T-helper 2 cell treated with Interferon-gamma antibody and Interleukin-4, amounts not matched to agents 5 μg/mL and 100 μg/mL, for 36 hours (primary cell): ENCODE results near the gene PLEKHA6.
A peak's percentile ranks its signal among the peaks of the same experiment; 100 is the strongest.

Experiments used
- DNase-seq: peaks from one replicate; pipeline ENCODE4 v3.0.0; 2021; ENCODE audit warnings: low spot score
- H3K27ac Mint-ChIP-seq: one replicate; pipeline ENCODE4 v1.8.0; 2021; ENCODE audit warnings: mild to moderate bottlenecking, mixed read lengths
- H3K27me3 Mint-ChIP-seq: one replicate; pipeline ENCODE4 v1.8.0; 2021; ENCODE audit warnings: low read depth, mixed read lengths
- H3K36me3 Mint-ChIP-seq: one replicate; pipeline ENCODE4 v1.8.0; 2021; ENCODE audit warnings: low read depth, mixed read lengths
- H3K4me1 Mint-ChIP-seq: one replicate; pipeline ENCODE4 v1.8.0; 2021; ENCODE audit warnings: low read depth, mixed read lengths
- H3K4me3 Mint-ChIP-seq: one replicate; pipeline ENCODE4 v1.8.0; 2022; ENCODE audit warnings: mild to moderate bottlenecking, moderate library complexity, mixed read lengths
- H3K9me3 Mint-ChIP-seq: one replicate; pipeline ENCODE4 v1.8.0; 2021; ENCODE audit warnings: mixed read lengths

The PLEKHA6 gene

GRCh38 chr1:204294357-204294756 is 65.4 kb downstream of the PLEKHA6 start:
- Mint-ChIP-seq H3K9me3 (no peaks in the 10 kb centered on the region), H3K27me3 (peaks cover 15% of the 10 kb centered on the region), H3K4me3 (no peak overlapping the region), H3K36me3 (no peaks in the 10 kb centered on the region), H3K4me1 (peaks cover 3% of the 10 kb centered on the region), H3K27ac (no peak overlapping the region)
- DNase-seq = no peak

GRCh38 chr1:204293605-204294337 is 66.0 kb downstream of the PLEKHA6 start:
- Mint-ChIP-seq H3K4me3 (no peak overlapping the region), H3K36me3 (no peaks in the 10 kb centered on the region), H3K9me3 (no peaks in the 10 kb centered on the region), H3K4me1 (peaks cover 3% of the 10 kb centered on the region), H3K27ac (no peak overlapping the region), H3K27me3 (peaks cover 15% of the 10 kb centered on the region)
- no peak for DNase-seq

GRCh38 chr1:204292740-204293139 is 67.0 kb downstream of the PLEKHA6 start:
- peaks cover 24% of the 10 kb centered on the region for H3K27me3 Mint-ChIP-seq

GRCh38 chr1:204289280-204289679 is 70.4 kb downstream of the PLEKHA6 start:
- no peaks in the 10 kb centered on the region for H3K36me3 Mint-ChIP-seq
- peaks cover 25% of the 10 kb centered on the region for H3K27me3 Mint-ChIP-seq
- H3K9me3 Mint-ChIP-seq = no peaks in the 10 kb centered on the region
- H3K4me1 Mint-ChIP-seq = peaks cover 11% of the 10 kb centered on the region
- no peak overlapping the region for H3K27ac Mint-ChIP-seq
- no peak overlapping the region for H3K4me3 Mint-ChIP-seq
- DNase-seq = no peak

More at GRCh38 chr1:204292740-204293139, 67.0 kb downstream of the PLEKHA6 start:
- DNase-seq = no peak
- no peaks in the 10 kb centered on the region for H3K36me3 Mint-ChIP-seq
- no peak overlapping the region for H3K4me3 Mint-ChIP-seq
- no peak overlapping the region for H3K27ac Mint-ChIP-seq
- peaks cover 3% of the 10 kb centered on the region for H3K4me1 Mint-ChIP-seq
- H3K9me3 Mint-ChIP-seq = no peaks in the 10 kb centered on the region

GRCh38 chr1:204288021-204288588 is 71.6 kb downstream of the PLEKHA6 start:
- Mint-ChIP-seq H3K36me3 (no peaks in the 10 kb centered on the region), H3K4me3 (no peak overlapping the region), H3K9me3 (no peaks in the 10 kb centered on the region), H3K27me3 (peaks cover 20% of the 10 kb centered on the region), H3K27ac (no peak overlapping the region), H3K4me1 (peaks cover 11% of the 10 kb centered on the region)
- no peak for DNase-seq

- DNase-seq = no peak
- Mint-ChIP-seq H3K36me3 (no peaks in the 10 kb centered on the region), H3K27ac (no peak overlapping the region), H3K9me3 (no peaks in the 10 kb centered on the region), H3K4me3 (no peak overlapping the region), H3K4me1 (peaks cover 11% of the 10 kb centered on the region), H3K27me3 (peaks cover 18% of the 10 kb centered on the region)
These were observed 72.2 kb downstream of the PLEKHA6 start for GRCh38 chr1:204287466-204287891.

GRCh38 chr1:204286831-204287421 is 72.8 kb downstream of the PLEKHA6 start:
- peak; percentile 10 for DNase-seq
- H3K27me3 Mint-ChIP-seq = peaks cover 17% of the 10 kb centered on the region
- no peaks in the 10 kb centered on the region for H3K36me3 Mint-ChIP-seq
- no peak overlapping the region for H3K27ac Mint-ChIP-seq
- H3K4me3 Mint-ChIP-seq = peak overlapping the region; percentile 51
- H3K9me3 Mint-ChIP-seq = no peaks in the 10 kb centered on the region
- peaks cover 11% of the 10 kb centered on the region for H3K4me1 Mint-ChIP-seq

GRCh38 chr1:204286315-204286714 is 73.4 kb downstream of the PLEKHA6 start:
- no peak overlapping the region for H3K4me3 Mint-ChIP-seq
- no peak overlapping the region for H3K27ac Mint-ChIP-seq
- no peak for DNase-seq
- H3K9me3 Mint-ChIP-seq = no peaks in the 10 kb centered on the region
- no peaks in the 10 kb centered on the region for H3K36me3 Mint-ChIP-seq
- H3K4me1 Mint-ChIP-seq = peaks cover 11% of the 10 kb centered on the region
- H3K27me3 Mint-ChIP-seq = peaks cover 19% of the 10 kb centered on the region

- H3K27me3 Mint-ChIP-seq = peaks cover 22% of the 10 kb centered on the region
- DNase-seq = no peak
- H3K36me3 Mint-ChIP-seq = no peaks in the 10 kb centered on the region
- no peak overlapping the region for H3K27ac Mint-ChIP-seq
- H3K4me3 Mint-ChIP-seq = no peak overlapping the region
- peaks cover 11% of the 10 kb centered on the region for H3K4me1 Mint-ChIP-seq
- H3K9me3 Mint-ChIP-seq = no peaks in the 10 kb centered on the region
These were observed 74.1 kb downstream of the PLEKHA6 start for GRCh38 chr1:204285436-204286305.

- Mint-ChIP-seq H3K36me3 (no peaks in the 10 kb centered on the region), H3K9me3 (no peaks in the 10 kb centered on the region), H3K27me3 (peaks cover 23% of the 10 kb centered on the region), H3K27ac (no peak overlapping the region), H3K4me3 (no peak overlapping the region), H3K4me1 (peaks cover 11% of the 10 kb centered on the region)
- no peak for DNase-seq
These were observed 74.8 kb downstream of the PLEKHA6 start for GRCh38 chr1:204284929-204285328.

- H3K27ac Mint-ChIP-seq = no peak overlapping the region
- H3K9me3 Mint-ChIP-seq = no peaks in the 10 kb centered on the region
- H3K27me3 Mint-ChIP-seq = peaks cover 24% of the 10 kb centered on the region
These were observed 75.7 kb downstream of the PLEKHA6 start for GRCh38 chr1:204283711-204284651.

GRCh38 chr1:204282761-204283221 is 76.9 kb downstream of the PLEKHA6 start:
- peaks cover 19% of the 10 kb centered on the region for H3K27me3 Mint-ChIP-seq
- no peaks in the 10 kb centered on the region for H3K36me3 Mint-ChIP-seq
- no peaks in the 10 kb centered on the region for H3K9me3 Mint-ChIP-seq
- H3K4me1 Mint-ChIP-seq = peaks cover 11% of the 10 kb centered on the region
- no peak overlapping the region for H3K4me3 Mint-ChIP-seq
- H3K27ac Mint-ChIP-seq = no peak overlapping the region
- no peak for DNase-seq

More at GRCh38 chr1:204283711-204284651, 75.7 kb downstream of the PLEKHA6 start:
- Mint-ChIP-seq H3K4me3 (no peak overlapping the region), H3K4me1 (peaks cover 11% of the 10 kb centered on the region), H3K36me3 (no peaks in the 10 kb centered on the region)
- DNase-seq = no peak
